KMS-11 (cell line): Measurements from ENCODE around the gene DCAF11.

Experiments used
- H2AFZ ChIP-seq: fragments of 200-600 bp; sonication (generic); 2 replicates; pipeline ENCODE4 v1.6.1; 2016; ENCODE audit warnings: antibody characterized with exemption, mixed run types, low read depth
- H3K27ac ChIP-seq: fragments of 200-600 bp; sonication (generic); 2 replicates; pipeline ENCODE4 v1.6.1; 2016; ENCODE audit warnings: mild to moderate bottlenecking, mixed run types
- H3K27me3 ChIP-seq: fragments of 200-600 bp; sonication (generic); 2 replicates; pipeline ENCODE4 v1.6.1; 2017; ENCODE audit warnings: mild to moderate bottlenecking, low read depth, mixed run types, moderate library complexity; ENCODE audit not compliant: insufficient read depth
- H3K36me3 ChIP-seq: fragments of 200-600 bp; sonication (generic); 2 replicates; pipeline ENCODE4 v1.6.1; 2017; ENCODE audit warnings: mild to moderate bottlenecking, mixed run types; ENCODE audit not compliant: insufficient read depth
- H3K4me1 ChIP-seq: fragments of 200-600 bp; sonication (generic); 2 replicates; pipeline ENCODE4 v1.6.1; 2016; ENCODE audit warnings: mild to moderate bottlenecking, low read depth, mixed run types; ENCODE audit not compliant: poor library complexity, severe bottlenecking
- H3K4me2 ChIP-seq: fragments of 200-600 bp; sonication (generic); 2 replicates; pipeline ENCODE4 v1.7.0; 2016; ENCODE audit warnings: mild to moderate bottlenecking, mixed run types
- H3K4me3 ChIP-seq: fragments of 200-600 bp; sonication (generic); IDR thresholded peaks from 2 replicates; pipeline ENCODE4 v1.6.1; 2017; ENCODE audit warnings: low read depth, low read length, mixed read lengths; ENCODE audit not compliant: insufficient read depth
- H3K79me2 ChIP-seq: fragments of 200-600 bp; sonication (generic); 2 replicates; pipeline ENCODE4 v1.6.1; 2016; ENCODE audit warnings: low read depth, mixed run types; ENCODE audit not compliant: insufficient read depth
- H3K9ac ChIP-seq: fragments of 200-600 bp; sonication (generic); 2 replicates; pipeline ENCODE4 v1.6.1; 2016; ENCODE audit warnings: mild to moderate bottlenecking, mixed run types
- H4K20me1 ChIP-seq: fragments of 200-600 bp; sonication (generic); 2 replicates; pipeline ENCODE4 v1.6.1; 2016; ENCODE audit warnings: mild to moderate bottlenecking, mixed run types; ENCODE audit not compliant: insufficient read depth
- TF ChIP-seq, protein P1 (sequence below): fragments of 200-600 bp; sonication (generic); conservative IDR thresholded peaks from 2 replicates; pipeline ENCODE4 v1.6.1; 2017; ENCODE audit warnings: low read depth, mild to moderate bottlenecking, antibody characterized with exemption, low read length, moderate library complexity, mixed read lengths

DCAF11 gene

DNA sequence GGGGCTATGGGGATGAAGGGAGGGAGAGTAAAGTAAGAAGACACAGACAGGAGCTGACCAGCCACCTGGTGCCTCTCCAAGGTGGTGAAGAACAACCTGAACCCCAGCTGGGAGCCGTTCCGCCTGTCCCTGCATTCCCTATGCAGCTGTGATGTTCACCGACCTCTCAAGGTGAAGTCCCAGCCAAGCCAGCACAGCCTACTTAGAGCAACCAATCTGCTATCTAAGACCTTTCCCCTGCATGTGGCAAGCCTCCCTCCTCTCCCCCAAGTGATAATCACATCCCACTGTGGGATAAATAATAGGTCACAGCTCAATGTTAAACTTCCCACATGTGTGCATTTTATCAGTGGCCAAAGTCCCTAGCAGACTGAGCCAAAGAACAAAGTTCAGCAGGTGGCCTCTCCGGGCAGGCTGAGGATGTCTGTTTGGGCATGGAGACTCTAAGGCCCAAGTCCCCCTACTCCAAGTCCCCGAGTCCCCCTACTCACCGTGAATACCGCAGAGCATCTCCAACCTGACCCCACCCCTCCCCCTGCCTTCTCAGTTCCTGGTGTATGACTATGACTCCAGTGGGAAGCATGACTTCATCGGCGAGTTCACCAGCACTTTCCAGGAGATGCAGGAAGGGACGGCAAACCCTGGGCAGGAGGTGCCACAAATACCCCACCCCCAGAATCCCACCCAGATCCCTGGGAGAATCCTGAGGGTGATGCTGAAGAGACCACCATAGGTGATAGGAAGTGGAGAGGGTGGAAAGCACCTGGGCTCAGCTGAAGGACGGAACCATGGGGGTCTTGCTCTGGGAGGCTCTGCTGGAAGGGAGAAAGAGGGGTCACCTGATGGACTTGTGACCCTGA lies 39.7 kb upstream of the DCAF11 start:
- H3K79me2 ChIP-seq, result no peaks in the 10 kb centered on the region
- peaks cover under 1% of the 10 kb centered on the region for H3K4me1 ChIP-seq
- no peak overlapping the region for H3K9ac ChIP-seq
- H3K27ac ChIP-seq, result no peak overlapping the region
- TF ChIP-seq, protein P1, sequence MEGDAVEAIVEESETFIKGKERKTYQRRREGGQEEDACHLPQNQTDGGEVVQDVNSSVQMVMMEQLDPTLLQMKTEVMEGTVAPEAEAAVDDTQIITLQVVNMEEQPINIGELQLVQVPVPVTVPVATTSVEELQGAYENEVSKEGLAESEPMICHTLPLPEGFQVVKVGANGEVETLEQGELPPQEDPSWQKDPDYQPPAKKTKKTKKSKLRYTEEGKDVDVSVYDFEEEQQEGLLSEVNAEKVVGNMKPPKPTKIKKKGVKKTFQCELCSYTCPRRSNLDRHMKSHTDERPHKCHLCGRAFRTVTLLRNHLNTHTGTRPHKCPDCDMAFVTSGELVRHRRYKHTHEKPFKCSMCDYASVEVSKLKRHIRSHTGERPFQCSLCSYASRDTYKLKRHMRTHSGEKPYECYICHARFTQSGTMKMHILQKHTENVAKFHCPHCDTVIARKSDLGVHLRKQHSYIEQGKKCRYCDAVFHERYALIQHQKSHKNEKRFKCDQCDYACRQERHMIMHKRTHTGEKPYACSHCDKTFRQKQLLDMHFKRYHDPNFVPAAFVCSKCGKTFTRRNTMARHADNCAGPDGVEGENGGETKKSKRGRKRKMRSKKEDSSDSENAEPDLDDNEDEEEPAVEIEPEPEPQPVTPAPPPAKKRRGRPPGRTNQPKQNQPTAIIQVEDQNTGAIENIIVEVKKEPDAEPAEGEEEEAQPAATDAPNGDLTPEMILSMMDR, result no peak
- no peak overlapping the region for H2AFZ ChIP-seq
- no peaks in the 10 kb centered on the region for H4K20me1 ChIP-seq
- no peak overlapping the region for H3K4me3 ChIP-seq
- H3K4me2 ChIP-seq, result no peak overlapping the region
- no peaks in the 10 kb centered on the region for H3K36me3 ChIP-seq
- no peaks in the 10 kb centered on the region for H3K27me3 ChIP-seq

DNA sequence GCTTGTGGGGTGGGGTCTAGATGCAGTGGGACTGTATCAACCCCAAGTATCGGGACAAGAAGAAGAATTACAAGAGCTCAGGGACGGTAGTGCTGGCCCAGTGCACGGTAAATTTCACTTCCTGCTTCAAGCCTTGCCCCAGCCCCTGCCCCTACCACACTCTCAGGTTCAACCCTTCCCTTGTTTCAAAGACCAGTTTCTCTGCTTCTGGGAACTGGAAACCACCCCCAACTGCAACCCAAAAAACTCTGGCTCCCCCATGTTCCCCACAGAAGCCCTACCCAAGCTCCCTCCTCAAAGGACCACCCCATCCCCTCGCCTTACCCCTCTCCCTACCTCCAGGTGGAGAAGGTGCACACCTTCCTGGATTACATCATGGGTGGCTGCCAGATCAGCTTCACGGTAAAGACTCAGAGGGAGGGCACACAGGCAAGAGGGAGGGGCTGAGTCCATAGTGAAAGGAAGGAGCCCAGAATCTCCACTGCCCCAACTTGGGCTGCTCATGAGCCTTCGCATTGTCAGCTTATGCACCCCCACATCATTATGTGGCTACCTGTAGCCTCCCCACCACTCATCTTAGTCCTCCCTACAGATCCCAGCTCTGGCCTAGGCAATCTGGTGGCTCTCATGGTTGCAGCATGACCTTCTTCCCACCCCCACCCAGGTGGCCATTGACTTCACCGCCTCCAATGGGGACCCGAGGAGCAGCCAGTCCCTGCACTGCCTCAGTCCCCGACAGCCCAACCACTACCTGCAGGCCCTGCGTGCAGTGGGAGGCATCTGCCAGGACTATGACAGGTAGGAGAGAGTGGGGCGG lies 38.9 kb upstream of the DCAF11 start:
- no peaks in the 10 kb centered on the region for H3K36me3 ChIP-seq
- H3K4me2 ChIP-seq, result no peak overlapping the region
- peaks cover 9% of the 10 kb centered on the region for H3K4me1 ChIP-seq
- no peak overlapping the region for H3K9ac ChIP-seq
- no peaks in the 10 kb centered on the region for H3K79me2 ChIP-seq
- no peak overlapping the region for H2AFZ ChIP-seq
- TF ChIP-seq, protein P1, result no peak
- no peak overlapping the region for H3K4me3 ChIP-seq
- H3K27ac ChIP-seq, result no peak overlapping the region
- no peaks in the 10 kb centered on the region for H3K27me3 ChIP-seq
- H4K20me1 ChIP-seq, result no peaks in the 10 kb centered on the region

DNA sequence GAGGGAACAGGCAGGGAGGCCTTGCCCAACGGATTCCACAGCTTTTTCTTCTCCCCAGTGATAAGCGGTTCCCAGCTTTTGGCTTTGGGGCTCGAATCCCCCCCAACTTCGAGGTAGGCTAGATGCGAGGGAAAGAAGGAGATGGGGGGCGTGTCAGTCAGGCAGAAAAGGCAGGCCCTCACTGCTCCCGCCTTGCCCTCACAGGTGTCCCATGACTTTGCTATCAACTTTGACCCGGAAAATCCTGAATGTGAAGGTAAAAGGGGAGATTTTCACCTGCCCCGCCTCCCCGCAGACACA lies 38.3 kb upstream of the DCAF11 start:
- TF ChIP-seq, protein P1, result no peak
- Histone ChIP-seq H3K36me3 (no peaks in the 10 kb centered on the region), H3K27ac (no peak overlapping the region), H3K9ac (no peak overlapping the region), H3K79me2 (no peaks in the 10 kb centered on the region), H2AFZ (no peak overlapping the region), H3K27me3 (no peaks in the 10 kb centered on the region), H3K4me1 (peaks cover 9% of the 10 kb centered on the region), H3K4me3 (no peak overlapping the region), H3K4me2 (no peak overlapping the region), H4K20me1 (no peaks in the 10 kb centered on the region)

DNA sequence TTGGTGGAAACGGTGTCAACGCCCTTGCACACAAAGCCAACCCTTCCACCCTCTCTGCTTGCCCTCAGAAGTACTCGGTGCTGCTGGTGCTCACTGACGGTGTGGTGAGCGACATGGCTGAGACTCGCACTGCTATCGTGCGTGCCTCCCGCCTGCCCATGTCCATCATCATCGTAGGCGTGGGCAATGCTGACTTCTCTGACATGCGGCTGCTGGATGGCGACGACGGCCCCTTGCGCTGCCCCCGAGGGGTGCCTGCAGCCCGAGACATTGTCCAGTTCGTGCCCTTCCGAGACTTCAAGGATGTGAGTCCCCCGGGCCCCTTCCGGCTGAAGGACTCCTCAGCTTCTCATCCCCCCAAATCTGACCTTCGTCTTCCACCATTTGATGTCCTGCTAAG lies 37.5 kb upstream of the DCAF11 start:
- Histone ChIP-seq H3K4me2 (no peak overlapping the region), H3K4me3 (no peak overlapping the region), H3K9ac (no peak overlapping the region), H3K27me3 (no peaks in the 10 kb centered on the region), H3K79me2 (no peaks in the 10 kb centered on the region), H3K4me1 (peaks cover 9% of the 10 kb centered on the region), H3K36me3 (no peaks in the 10 kb centered on the region), H2AFZ (no peak overlapping the region), H3K27ac (no peak overlapping the region), H4K20me1 (no peaks in the 10 kb centered on the region)
- TF ChIP-seq, protein P1, result no peak
